ENCODE results near the gene SHROOM3. TPM values are rescaled to one million over a fixed set of nuclear protein-coding genes. Genes with fewer than 3 reads are reported as not detected.

Gene SHROOM3
- total RNA-seq, 4 donors from 2014 or later, result 29.5 to 127 (median 59.9) TPM

DNA sequence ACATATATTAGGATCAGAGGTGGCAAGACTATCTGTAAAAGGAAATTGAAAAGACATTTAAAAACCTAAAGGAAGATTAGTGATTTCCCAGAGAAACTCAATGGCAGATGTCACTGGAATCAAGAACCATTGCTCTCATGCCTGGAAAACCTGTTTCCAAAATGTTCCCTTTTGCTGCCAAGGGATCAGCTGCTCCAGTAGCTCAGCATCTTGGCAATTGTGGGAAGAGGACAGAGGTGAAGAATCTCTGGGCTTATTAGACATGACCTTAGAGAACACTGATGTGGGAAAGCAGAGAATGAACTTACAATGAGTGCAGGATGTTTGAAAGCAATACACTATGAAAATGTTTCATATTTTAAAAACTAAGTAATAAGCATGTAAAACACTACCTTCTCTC, 98.3 kb downstream of the SHROOM3 start:
- H3K36me3 ChIP-seq, result no peaks in the 10 kb centered on the region
- ATAC-seq, result no peak
- no peaks in the 10 kb centered on the region for H3K27me3 ChIP-seq
- H3K9me3 ChIP-seq, result no peaks in the 10 kb centered on the region
- TF ChIP-seq EP300 (IDR thresholded peaks at IDR 0.05), result no peak
- no peak for TF ChIP-seq POLR2A (IDR thresholded peaks at IDR 0.05)
- TF ChIP-seq, protein P1, sequence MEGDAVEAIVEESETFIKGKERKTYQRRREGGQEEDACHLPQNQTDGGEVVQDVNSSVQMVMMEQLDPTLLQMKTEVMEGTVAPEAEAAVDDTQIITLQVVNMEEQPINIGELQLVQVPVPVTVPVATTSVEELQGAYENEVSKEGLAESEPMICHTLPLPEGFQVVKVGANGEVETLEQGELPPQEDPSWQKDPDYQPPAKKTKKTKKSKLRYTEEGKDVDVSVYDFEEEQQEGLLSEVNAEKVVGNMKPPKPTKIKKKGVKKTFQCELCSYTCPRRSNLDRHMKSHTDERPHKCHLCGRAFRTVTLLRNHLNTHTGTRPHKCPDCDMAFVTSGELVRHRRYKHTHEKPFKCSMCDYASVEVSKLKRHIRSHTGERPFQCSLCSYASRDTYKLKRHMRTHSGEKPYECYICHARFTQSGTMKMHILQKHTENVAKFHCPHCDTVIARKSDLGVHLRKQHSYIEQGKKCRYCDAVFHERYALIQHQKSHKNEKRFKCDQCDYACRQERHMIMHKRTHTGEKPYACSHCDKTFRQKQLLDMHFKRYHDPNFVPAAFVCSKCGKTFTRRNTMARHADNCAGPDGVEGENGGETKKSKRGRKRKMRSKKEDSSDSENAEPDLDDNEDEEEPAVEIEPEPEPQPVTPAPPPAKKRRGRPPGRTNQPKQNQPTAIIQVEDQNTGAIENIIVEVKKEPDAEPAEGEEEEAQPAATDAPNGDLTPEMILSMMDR (IDR thresholded peaks at IDR 0.05), result no peak
- peak; percentile 34 for TF ChIP-seq POLR2AphosphoS5 (IDR thresholded peaks at IDR 0.05)
- H3K4me1 ChIP-seq, result peaks cover 6 to 28% (median 6%) of the 10 kb centered on the region in 3 donors
- no peak overlapping the region for H3K27ac ChIP-seq
- H3K4me3 ChIP-seq, result no peak overlapping the region

DNA sequence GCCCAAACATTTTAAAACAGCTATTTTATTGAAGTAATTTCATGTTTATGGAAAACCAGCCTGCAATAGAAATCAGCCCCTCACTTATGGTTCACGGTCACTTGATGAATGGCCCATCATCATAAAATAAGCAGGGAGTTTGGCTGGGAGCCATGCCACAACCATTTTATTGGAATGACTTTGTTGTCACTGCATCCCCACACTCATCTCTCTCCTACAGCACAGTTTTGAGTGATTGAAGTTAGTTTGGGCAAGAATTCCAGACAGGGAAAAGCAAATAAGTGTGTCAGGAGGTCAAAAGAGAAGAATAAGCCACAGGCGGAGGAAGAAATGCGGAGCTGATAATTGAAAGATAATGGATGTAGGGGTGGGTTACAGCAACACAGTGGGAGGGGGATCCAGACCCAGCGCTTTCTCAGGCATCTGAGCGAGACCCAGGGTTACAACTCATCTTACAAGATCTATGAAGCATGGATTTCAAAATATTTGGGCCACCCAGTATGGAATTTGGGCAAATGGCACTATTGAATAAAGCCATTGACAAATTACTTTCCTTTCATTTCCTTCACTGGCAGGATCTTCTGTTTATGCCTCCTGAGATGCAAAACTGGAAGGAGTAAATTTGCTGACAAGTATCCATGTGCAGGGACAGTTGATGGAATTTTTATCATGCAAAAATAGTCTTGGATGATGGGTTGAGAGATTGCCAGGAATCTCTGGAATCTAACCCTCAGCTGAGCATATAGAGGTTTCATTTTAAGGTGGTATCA, 100.8 kb downstream of the SHROOM3 start:
- no peaks in the 10 kb centered on the region for H3K27me3 ChIP-seq
- H3K27ac ChIP-seq, result no peak overlapping the region
- no peak overlapping the region for H3K4me3 ChIP-seq
- no peak for ATAC-seq
- TF ChIP-seq POLR2A (IDR thresholded peaks at IDR 0.05) (no peak), POLR2AphosphoS5 (IDR thresholded peaks at IDR 0.05) (no peak), EP300 (IDR thresholded peaks at IDR 0.05) (no peak)
- TF ChIP-seq, protein P1 (IDR thresholded peaks at IDR 0.05), result no peak
- 70 to 92% methylated on average over 5 of the region's 5 CpGs for WGBS, 2 donors (ENCODE audit: low coverage in 1 of 2)
- H3K36me3 ChIP-seq, result no peaks in the 10 kb centered on the region
- peaks cover 6 to 30% (median 6%) of the 10 kb centered on the region in 3 donors for H3K4me1 ChIP-seq
- no peaks in the 10 kb centered on the region for H3K9me3 ChIP-seq

DNA sequence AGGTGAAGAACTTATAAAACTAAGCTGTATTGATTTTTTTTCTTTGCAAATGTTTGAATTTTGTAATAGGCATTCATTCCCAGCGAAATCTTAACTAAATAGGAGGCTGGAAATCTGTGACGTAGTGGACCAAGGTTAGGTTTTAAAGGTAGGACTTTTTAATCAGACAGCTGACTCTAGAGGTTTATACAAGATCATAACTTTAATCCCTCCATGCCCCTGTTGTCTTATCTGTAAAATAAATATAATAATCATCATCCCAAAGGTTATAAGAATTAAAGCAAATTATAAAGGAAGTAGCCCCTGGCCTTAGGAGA, 101.3 kb downstream of the SHROOM3 start:
- no peaks in the 10 kb centered on the region for H3K36me3 ChIP-seq
- no peak for TF ChIP-seq POLR2A (IDR thresholded peaks at IDR 0.05)
- no peak for TF ChIP-seq EP300 (IDR thresholded peaks at IDR 0.05)
- no peak for TF ChIP-seq POLR2AphosphoS5 (IDR thresholded peaks at IDR 0.05)
- H3K4me3 ChIP-seq, result no peak overlapping the region
- no peaks in the 10 kb centered on the region for H3K9me3 ChIP-seq
- no peak for ATAC-seq
- H3K4me1 ChIP-seq, result peaks cover 6 to 30% (median 6%) of the 10 kb centered on the region in 3 donors
- 29 to 85% methylated on average over 1 to 2 of the region's 2 CpGs for WGBS, 2 donors (ENCODE audit: low coverage in 1 of 2)
- H3K27me3 ChIP-seq, result no peaks in the 10 kb centered on the region
- H3K27ac ChIP-seq, result no peak overlapping the region

DNA sequence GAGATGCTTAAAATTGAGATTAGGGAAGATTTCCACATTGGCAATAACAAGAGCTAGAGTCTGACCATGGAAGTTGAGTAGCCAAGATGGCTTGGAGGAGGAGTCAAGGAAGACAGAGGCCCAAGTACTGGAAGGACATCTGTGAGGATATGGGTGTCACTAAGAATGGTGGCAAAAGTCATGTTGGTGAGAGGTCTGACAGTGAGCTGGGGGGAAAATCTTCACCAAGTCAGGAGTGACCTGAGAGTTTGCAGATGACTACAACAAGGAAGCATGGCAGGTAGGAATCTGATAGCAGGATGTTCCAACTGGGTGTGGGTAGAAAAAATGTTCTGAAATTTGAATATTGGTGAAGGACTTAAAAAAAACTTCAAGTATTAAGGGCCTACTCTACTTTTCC, 103.3 kb downstream of the SHROOM3 start:
- Histone ChIP-seq H3K9me3 (no peaks in the 10 kb centered on the region), H3K27me3 (no peaks in the 10 kb centered on the region), H3K27ac (no peak overlapping the region), H3K4me3 (no peak overlapping the region), H3K36me3 (no peaks in the 10 kb centered on the region), H3K4me1 (peaks cover 1 to 19% (median 6%) of the 10 kb centered on the region in 3 donors)
- TF ChIP-seq, protein P1 (IDR thresholded peaks at IDR 0.05), result no peak
- TF ChIP-seq POLR2A (IDR thresholded peaks at IDR 0.05) (no peak), EP300 (IDR thresholded peaks at IDR 0.05) (no peak), POLR2AphosphoS5 (IDR thresholded peaks at IDR 0.05) (no peak)
- ATAC-seq, result no peak

DNA sequence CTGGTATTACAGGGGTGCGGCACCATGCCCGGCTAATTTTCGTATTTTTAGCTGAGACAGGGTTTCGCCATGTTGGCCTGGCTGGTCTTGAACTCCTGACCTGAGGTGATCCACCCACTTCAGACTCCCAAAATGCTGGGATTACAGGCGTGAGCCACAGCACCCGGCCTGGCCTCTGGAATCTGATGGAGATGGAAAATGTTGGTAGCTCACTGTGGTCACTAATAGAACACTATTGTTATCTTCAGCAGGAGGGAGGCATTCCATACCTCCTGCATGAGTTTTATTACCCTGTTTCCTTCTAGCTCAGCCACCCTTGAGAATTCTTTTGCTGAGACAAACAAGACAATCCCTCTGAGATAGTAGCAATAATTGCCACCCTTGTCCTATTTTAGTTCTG, 105.0 kb downstream of the SHROOM3 start:
- Histone ChIP-seq H3K4me1 (peaks cover 0 to 12% (median 6%) of the 10 kb centered on the region in 3 donors), H3K27me3 (no peaks in the 10 kb centered on the region), H3K9me3 (no peaks in the 10 kb centered on the region), H3K4me3 (no peak overlapping the region), H3K27ac (no peak overlapping the region), H3K36me3 (no peaks in the 10 kb centered on the region)
- TF ChIP-seq, protein P1 (IDR thresholded peaks at IDR 0.05), result no peak
- TF ChIP-seq EP300 (IDR thresholded peaks at IDR 0.05) (no peak), POLR2A (IDR thresholded peaks at IDR 0.05) (no peak), POLR2AphosphoS5 (IDR thresholded peaks at IDR 0.05) (no peak)
- 74 to 80% methylated on average over 1 to 6 of the region's 6 CpGs for WGBS, 2 donors (ENCODE audit: low coverage in 1 of 2)
- ATAC-seq, result no peak
